Inferior parietal cortex (tissue), 1 donor: Measurements from ENCODE around the gene TMEM179B.
"Not testable (repeated sequence)": the region's sequence is repeated elsewhere in the genome, so short reads cannot be mapped to it uniquely, and the experiment has no call there.

Experiments used
- DNase-seq: peaks from one replicate; pipeline ENCODE4 v3.0.0-alpha.2; 2016; ENCODE audit errors: extremely low spot score

The TMEM179B gene, protein sequence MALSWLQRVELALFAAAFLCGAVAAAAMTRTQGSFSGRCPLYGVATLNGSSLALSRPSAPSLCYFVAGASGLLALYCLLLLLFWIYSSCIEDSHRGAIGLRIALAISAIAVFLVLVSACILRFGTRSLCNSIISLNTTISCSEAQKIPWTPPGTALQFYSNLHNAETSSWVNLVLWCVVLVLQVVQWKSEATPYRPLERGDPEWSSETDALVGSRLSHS

DNA sequence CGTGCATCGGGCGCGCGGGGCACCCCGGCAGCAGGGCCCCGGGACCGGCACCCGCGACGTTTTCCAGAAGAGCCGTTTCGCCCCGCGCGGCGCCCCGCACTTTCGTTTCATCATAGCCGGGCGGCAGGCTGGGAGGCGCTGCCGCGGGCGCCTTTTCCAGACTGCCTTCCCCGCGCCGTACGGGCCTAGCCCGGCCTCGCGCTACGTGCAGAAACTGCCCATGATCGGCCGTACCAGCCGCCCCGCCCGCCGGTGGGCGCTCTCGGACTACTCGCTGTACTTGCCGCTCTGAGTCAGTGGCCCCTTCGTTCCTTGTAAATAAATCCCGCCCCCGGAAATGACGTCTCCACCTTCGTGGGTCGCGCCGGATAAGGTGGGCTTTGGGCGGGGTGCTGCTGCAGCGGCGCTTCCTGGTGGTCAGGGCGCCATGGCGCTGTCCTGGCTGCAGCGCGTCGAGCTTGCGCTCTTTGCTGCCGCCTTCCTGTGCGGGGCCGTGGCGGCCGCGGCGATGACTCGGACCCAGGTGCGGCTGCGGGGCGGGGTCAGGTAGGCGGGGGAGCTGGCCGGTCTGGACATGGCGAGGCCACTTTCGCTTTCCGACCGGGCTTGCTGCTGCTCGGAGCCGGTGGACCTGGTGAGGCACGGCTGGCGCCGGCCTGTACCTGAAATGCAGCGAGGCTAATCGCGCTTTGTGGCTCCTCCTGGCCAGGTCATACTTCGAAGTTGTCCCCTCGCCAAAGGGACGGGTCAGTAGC is at the start of gene TMEM179B:
Gene TMEM179B, plus strand, starts transcription at position 398 of the 755 bp plus-strand sequence. Its CDS starts 30 bp downstream, at position 428.
- DNase-seq: peak; percentile 98

DNA sequence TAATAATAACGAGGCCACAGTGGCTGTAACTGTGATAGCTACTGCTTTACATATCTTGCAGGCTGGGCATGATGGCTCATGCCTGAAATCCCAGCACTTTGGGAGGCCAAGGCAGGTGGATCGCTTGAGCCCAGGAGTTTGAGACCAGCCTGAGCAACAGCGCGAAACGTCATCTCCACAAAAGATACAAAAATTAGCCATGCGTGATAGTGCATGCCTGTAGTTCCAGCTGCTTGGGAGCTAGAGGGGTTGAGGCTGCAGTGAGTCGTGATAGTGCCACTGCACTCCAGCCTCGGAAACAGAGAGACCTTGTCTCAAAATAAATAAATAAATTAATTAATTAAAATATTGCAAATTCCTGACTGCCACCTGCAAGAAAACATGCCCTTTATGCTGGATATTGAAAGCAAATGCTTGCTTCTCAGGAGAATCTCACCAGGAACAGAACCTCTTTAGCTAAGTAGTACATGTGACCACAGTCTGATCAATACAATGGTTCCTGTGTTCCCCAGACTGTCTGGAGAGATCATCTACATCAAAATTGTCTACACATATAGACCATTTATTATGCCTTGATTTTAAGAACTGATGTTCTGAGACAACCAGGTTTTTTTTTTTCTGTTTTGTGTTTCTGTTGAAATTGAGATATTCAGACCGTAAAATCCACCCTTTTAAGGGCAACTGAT is 39.6 kb upstream of the TMEM179B start:
- DNase-seq: peak; percentile 20

DNA sequence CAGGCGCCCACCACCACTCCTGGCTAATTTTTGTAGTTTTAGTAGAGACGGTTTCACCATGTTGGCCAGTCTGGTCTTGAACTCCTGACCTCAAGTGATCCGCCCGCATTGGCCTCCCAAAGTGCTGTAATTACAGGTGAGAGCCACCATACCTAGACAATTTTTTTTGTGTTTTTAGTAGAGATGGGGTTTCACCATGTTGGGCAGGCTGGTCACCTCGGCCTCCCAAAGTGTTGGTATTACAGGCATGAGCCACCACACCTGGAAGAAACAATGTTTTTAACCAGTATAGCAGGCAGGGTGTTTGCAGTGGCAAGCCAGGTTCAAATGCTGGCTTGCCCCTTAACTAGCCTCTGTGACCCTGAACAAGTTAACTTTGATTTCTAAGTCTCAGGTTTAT is 37.3 kb upstream of the TMEM179B start:
- not testable (repeated sequence) for DNase-seq

DNA sequence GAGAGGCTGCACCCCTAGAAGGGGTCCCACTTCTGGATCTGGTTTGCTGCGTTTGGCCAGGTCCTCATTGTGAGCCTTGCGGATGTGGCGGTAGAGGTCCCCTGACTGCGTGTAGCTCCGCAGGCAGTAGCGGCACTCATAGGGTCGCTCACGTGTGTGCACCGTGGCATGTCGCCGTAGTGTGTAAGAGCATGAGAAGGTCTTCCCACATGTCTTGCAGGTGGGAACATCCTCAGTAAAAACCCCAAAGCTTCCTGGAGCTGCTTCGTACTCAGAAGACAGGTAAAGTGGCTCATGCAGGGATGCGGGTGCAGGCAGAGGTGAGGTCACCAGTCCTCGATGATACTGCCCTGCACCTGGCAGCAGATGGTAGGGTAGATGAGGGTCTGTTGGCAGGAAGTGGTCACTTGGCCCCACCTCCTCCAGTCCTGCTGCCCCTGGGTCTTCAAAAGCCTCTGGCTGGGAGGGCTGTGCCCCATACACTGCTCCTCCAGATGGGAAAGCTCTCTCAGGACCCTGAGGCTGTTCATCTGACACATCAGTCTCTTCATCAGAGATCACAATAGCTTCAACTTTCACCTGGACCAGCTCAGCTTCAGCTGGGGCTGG is 34.9 kb upstream of the TMEM179B start:
- no peak for DNase-seq

DNA sequence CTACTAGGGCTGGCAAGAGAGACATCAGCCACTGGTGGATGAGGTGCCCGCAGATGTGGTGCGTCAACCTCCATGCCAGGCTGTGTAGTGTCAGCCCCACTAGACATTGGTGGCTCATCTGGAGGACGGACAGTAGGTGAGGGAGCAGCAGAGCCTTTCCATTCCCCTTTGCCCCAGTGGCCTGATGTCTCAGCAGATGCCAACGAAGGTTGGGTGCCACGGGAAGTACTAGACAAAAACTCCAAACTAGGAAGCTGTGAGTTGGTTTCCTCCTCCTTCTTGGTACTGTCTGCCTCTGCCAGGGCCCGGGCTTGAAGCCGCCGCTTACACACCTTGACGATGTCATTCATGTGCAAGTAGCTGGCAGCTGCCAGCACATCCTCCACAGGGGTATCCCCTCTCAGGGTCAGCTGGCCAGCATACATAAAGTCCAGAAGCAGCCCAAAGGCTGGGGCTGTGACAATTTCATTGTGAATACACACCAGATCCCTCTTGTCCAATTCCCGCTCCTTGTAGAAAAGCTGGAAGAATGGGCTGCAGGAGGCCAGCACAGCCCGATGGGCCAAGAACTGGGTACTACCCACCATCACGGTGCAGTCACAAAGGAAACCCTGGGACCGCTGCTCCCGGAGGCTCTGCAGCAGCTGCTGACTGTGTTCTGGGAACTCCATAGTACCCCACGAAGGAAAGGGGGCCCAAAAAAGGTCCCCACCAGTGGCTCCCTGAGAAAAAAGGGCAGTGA is 34.0 kb upstream of the TMEM179B start:
- no peak for DNase-seq

DNA sequence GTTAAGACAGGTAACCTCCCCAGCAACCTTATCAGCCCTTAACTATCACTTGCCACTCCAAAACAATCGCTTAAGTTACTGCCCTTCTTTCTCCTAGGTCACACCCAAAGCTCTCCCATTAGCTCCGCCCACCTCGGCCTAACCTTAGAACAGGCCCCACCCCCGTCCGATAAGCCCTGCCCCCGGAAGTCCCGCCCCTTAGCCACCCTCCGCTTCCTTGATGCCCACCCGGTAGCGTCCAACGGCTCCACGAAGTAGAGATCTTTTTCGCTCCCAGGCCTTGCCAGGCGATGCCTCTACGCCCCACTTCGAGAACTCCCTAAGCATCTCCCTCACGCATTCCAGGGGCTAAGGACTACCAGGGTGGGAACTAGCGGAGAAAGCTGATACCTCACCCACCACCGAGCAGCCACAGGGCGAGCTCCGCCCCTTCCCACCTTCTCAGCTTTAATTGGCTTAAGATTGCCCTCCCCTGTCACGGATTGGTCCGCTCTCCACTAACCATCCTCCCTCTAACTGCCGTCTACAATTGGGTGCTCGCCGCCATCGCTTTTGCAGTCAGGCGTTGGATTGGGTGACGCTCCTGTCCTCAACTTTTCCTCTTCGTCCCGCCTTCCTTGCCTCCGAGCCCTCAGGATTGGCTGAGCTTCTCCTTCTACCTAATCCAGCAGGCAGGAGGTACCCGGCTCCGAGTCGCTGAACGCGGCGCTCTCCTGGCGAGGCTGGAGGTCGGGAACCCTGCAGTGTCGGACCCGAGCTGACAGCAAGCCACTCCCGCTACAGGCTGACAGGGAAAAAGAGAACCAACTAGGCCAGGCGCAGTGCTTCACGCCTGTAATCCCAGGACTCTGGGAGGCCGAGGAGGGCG is 33.2 kb upstream of the TMEM179B start, which contains the start of gene ZBTB3:
Gene ZBTB3, minus strand, starts transcription at position 425 of the 868 bp plus-strand sequence. CDS start 496 bp downstream, outside the sequence.
- peak; percentile 99 for DNase-seq

DNA sequence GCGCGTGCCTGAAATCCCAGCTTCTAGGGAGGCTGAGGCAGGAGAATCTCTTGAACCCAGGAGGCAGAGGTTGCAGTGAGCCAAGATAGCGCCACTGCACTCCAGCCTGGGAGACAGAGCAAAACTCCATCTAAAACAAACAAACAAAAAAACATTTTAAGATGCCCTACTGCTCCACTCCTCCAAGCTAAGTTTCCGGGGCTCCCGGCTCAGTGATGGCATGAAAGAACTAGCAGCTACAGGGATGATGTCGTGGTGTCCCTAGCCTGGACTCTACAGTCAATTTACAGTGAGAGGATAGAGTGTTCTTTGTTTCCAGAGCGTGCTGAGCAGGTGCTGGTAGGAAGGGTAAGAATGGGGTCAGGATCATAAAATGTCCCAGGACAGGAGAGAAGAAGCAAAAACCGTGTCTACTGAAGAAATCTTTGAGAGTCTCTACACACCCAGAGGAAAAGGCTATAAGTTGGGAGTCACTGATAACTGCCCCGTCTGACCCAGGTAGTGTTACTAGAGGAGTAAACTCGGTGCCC is 32.1 kb upstream of the TMEM179B start:
- DNase-seq: no peak

DNA sequence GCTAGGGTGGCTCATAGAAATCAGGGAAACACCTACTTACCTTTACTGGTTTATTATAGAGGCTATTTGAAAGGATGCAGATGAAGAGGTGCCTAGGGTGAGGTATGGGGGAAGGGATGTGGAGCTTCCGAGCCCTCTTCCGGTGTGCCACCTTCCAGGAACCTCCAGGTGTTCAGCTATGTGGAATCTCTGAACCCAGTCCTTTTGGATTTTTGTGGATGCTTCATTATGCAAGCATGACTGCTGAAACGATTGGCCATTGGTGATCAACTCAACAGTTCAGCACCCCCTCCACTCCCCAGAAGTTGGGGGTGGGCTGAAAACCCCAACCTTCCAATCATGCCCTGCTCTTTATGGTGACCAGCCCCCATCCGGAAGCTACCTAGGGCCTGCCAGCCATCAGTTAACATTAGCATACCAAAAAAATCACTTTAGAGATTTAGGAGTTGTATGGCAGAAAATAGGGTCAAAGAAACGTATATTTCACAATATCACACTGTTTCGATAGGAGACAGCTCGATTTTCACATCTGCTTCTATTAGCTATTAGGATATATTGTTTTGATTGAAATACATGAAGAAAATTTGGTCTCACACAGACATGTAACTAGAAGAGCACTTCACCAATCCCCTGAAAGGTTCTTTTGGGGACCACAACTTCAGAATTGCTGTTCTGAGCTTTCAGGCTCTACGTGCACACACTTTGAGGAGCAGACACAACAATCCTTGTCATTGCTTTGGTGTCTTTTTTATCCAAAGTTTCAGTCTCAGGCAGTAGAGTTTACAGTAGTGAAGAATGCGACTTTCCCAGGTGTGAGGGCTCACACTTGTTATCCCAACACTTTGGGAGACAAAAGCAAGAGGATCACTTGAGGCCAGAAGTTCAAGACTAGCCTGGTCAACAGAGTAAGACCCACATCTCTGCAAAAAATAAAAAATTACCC is 29.1 kb upstream of the TMEM179B start:
- DNase-seq: no peak

DNA sequence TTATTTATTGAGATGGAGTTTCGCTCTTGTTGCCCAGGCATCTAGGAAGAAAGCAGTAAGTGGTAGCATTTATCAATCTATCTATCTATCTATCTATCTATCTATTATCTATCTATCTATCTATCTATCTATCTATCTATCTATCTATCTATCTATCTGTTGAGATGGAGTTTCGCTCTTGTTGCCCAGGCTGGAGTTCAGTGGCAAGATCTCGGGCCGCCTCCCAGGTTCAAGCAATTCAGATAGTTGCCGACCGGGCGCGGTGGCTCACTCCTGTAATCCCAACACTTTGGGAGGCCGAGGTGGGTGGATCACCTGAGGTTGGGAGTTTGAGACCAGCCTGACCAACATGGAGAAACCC is 26.4 kb upstream of the TMEM179B start:
- DNase-seq: not testable (repeated sequence)

DNA sequence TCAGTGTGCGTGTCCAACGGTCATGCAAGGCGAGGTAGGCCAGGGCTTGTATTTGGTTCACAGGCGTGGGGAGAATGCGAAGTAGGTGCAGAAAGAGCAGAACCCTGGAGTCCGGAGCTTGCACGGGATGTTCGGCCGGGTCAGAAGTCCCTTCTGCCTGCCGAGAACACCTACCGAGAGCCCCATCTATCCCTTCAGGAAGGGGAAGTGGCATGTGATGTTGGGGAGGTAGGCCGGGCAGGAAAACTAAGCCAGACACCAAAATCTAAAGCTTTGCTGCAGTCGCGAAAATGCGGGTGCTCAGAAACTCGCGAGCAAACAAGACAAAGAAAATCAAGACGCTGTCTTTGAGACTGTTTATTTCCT is 16.4 kb upstream of the TMEM179B start:
- DNase-seq: no peak

DNA sequence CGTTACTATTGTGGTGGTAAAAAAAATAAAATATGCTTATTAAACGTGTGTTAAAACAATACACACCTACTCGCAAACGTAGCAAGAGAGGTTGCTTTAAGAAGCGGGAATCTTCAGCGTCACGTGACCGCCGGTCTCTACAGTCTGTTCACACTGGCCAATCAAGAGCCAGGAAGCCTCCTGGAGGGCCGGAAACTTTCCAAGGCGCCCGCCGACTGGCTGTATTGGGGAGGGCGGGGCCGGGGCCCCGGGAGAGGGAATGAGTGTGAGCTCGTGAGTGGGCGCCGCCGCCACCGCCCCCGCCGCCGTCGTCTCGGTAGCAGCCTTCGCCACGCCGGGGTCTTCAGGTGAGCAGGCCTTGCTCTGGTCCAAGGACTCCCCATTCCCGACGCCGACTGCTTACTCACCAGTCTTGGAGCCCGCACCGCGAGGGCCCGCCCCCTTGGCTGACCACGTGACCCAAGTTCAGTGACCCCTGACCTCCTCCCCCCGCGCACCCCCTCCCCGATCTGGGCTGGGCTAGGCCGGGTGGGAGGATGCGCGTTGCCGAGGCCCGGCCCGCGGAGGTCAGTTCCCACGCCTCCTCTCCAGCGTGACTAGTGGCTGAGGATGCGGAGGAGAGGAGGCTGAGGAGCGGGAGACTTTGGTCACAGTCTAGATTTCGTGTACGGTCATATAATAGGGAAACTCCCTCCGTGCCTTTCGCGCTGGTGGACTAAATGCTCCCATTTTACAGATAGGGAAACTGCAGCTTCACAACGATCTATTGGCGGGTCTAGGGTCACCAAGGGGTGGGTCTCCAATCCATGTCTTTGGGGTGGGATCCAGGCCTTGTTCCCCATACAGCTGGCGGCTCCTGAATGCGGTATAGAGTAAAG is 15.8 kb upstream of the TMEM179B start, which contains the start of gene TAF6L:
Gene TAF6L, plus strand, starts transcription at position 253 of the 878 bp plus-strand sequence. CDS start 4,388 bp downstream, outside the sequence.
- peak; percentile 99 for DNase-seq

DNA sequence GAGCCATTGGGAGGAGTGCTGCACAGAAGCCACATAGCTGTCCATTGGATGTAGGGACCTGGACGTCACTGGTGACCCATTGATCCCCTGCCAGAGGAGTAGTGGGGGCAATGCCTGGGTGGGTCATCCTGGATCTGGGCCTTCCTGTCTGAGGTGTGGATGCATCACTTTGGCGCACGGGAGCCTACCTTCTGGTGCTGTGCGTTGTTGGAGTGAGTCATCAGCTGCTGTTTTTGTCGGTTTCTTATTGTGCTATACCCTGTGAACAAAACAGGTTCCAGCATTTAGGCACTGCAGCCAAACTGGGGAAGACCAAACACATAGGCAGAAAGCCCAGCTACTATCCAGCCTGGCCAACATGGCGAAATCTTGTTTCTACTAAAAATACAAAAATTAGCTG is 12.8 kb upstream of the TMEM179B start:
- DNase-seq: no peak

DNA sequence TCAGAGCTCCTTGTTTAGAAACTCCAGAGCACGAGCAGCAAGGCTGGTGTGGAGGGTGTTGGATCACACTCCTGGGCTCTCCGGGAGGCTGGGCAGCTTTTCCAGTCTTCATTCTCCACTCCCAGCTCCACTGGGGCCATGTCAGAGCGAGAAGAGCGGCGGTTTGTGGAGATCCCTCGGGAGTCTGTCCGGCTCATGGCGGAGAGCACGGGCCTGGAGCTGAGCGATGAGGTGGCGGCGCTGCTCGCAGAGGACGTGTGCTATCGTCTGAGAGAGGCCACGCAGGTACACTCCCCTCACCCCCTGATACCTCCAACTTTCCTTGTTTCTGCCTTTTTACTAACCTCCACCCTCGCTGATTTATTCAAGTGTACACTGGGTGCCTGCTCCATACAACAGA is 11.6 kb upstream of the TMEM179B start:
- no peak for DNase-seq

DNA sequence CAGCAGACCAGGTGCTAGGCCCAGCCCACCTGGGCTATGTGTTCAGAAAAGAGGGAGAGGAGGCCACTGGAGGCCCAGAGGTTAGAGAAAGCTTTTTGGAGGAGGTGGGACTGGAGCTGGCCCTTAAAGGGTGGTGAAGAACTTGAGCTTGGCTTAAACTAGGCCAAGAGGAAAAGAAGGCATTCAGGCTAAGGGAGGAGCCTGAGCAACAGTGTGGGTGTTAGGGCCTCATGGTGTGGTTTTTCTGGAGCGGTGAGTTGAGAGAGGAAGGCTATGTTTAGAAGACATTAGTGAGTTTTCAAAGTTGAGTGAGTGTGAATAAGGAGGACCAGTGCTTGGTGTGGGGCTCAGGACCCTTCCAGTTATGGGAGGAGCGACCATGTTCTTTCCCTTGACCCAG is 9.8 kb upstream of the TMEM179B start:
- DNase-seq: no peak

DNA sequence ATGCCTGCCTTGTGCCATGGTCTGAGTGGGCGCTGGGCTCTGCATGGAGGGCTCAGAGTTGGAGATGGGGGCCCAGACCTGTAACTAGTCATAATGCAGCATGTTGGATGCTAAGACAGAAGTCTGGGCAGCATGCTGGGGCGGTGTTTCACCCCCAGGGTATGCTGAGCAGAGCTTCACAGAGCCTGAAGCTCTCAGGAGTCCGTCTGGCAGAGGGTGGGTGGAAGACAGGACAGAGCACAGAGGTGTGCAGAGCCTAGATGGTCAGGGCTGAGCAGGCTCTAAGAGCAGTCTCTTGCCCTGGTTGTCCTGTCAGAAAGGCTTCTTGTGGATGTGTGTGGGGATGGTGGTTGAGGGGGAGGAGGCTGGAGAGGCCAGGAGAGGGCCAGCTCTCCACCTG is 8.8 kb upstream of the TMEM179B start:
- DNase-seq: no peak

DNA sequence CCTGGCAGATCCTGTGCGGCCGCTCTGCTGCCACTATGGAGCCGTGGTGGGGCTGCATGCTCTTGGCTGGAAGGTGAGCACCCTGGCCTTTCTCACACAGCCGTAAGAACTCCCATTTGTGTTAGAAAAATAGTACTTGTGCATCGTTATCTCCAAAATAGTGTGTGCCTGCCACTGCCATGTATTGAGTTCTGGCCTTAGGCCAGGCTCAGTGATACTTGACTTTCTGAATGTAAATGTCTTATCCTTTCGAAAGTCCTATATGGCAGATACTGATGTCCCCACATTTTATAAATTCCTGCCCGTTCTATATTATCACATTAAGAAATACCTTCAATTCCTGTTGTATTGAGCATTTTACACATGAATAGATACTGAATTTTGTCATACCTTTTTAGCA is 4.4 kb upstream of the TMEM179B start:
- DNase-seq: no peak

DNA sequence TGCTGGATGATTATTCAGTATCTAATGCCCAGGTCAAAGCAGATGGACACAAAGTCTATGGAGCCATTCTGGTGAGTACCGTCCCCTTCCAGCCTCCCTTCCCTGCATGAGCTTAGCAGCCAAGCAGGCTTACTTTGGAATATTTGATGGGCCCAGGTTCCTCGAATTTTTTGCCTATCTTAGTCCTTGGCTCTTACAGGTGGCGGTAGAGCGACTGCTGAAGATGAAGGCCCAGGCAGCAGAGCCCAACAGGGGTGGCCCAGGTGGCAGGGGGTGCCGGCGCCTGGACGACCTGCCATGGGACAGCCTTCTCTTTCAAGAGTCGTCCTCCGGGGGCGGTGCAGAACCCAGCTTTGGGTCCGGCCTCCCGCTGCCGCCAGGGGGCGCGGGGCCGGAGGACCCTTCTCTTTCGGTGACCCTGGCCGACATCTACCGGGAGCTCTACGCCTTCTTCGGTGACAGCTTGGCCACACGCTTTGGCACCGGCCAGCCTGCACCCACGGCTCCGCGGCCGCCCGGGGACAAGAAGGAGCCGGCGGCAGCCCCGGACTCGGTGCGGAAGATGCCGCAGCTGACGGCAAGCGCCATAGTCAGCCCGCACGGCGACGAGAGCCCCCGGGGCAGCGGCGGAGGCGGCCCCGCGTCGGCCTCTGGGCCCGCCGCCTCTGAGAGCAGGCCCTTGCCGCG is 741 bp upstream of the TMEM179B start:
- DNase-seq: peak; percentile 77

DNA sequence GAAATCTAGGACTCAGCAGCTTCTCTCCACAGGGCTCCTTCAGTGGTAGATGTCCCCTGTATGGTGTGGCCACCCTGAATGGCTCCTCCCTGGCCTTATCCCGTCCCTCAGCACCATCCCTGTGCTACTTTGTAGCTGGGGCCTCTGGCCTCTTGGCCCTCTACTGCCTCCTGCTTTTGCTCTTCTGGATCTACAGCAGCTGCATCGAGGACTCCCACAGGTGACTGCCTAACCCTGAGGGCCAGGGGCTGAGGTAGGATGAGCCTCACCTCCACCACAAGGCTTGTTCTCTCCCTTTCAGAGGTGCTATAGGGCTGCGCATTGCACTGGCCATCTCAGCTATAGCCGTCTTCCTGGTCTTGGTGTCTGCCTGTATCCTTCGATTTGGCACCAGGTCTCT is 1.8 kb downstream of the TMEM179B start:
- no peak for DNase-seq
